SKM-1 (cell line): ENCODE measurements around the gene FAM227B.
"Not testable (repeated sequence)": the region's sequence is repeated elsewhere in the genome, so short reads cannot be mapped to it uniquely, and the experiment has no call there.

Source experiments
- DNase-seq: peaks from one replicate; lab custom pipeline; 2025; ENCODE audit not compliant: unreplicated experiment; lab: John Stamatoyannopoulos, UW

The FAM227B gene

GRCh38 chr15:49441356-49441755, 179.3 kb downstream of the FAM227B start:
- no peak for DNase-seq

- DNase-seq: no peak
Observed at GRCh38 chr15:49439678-49440395, 180.8 kb downstream of the FAM227B start.

- peak; percentile 78 for DNase-seq
Observed at GRCh38 chr15:49438962-49439631, 181.5 kb downstream of the FAM227B start.

- no peak for DNase-seq
Observed at GRCh38 chr15:49436751-49437150, 183.9 kb downstream of the FAM227B start.

GRCh38 chr15:49435174-49435573, 185.4 kb downstream of the FAM227B start:
- DNase-seq: no peak

- no peak for DNase-seq
Observed at GRCh38 chr15:49430046-49430445, 190.6 kb downstream of the FAM227B start.

- no peak for DNase-seq
Observed at GRCh38 chr15:49428409-49429095, 192.1 kb downstream of the FAM227B start.

- no peak for DNase-seq
Observed at GRCh38 chr15:49427372-49427771, 193.2 kb downstream of the FAM227B start.

GRCh38 chr15:49424954-49425353, 195.7 kb downstream of the FAM227B start:
- DNase-seq: no peak

- no peak for DNase-seq
Observed at GRCh38 chr15:49423901-49424550, 196.6 kb downstream of the FAM227B start.

GRCh38 chr15:49423021-49423420, 197.6 kb downstream of the FAM227B start, which contains the start of gene FGF7:
FGF7 (plus strand) TSS chr15:49423242; CDS start chr15:49424298, 1,056 bp downstream.
- DNase-seq: no peak

- DNase-seq: peak; percentile 40
Observed at GRCh38 chr15:49421991-49422390, 198.6 kb downstream of the FAM227B start.

- no peak for DNase-seq
Observed at GRCh38 chr15:49418811-49419210, 201.8 kb downstream of the FAM227B start.

- no peak for DNase-seq
Observed at GRCh38 chr15:49415638-49416037, 205.0 kb downstream of the FAM227B start.

GRCh38 chr15:49415149-49415548, 205.5 kb downstream of the FAM227B start:
- DNase-seq: no peak

- DNase-seq: no peak
Observed at GRCh38 chr15:49412797-49413196, 207.8 kb downstream of the FAM227B start.

- no peak for DNase-seq
Observed at GRCh38 chr15:49410641-49411040, 210.0 kb downstream of the FAM227B start.

- no peak for DNase-seq
Observed at GRCh38 chr15:49406352-49407118, 214.1 kb downstream of the FAM227B start.

- not testable (repeated sequence) for DNase-seq
Observed at GRCh38 chr15:49402515-49403296, 217.9 kb downstream of the FAM227B start.

- peak; percentile 4 for DNase-seq
Observed at GRCh38 chr15:49387471-49387870, 233.1 kb downstream of the FAM227B start.
